Stomach (tissue), 9 donors: ENCODE results near the gene TIMM23. TPM values are rescaled to one million over a fixed set of nuclear protein-coding genes. Genes with fewer than 3 reads are reported as not detected.
"Not testable (repeated sequence)": the region's sequence is repeated elsewhere in the genome, so short reads cannot be mapped to it uniquely, and the experiment has no call there.

Experiments
- DNase-seq, 2 donors: peaks; one replicate each; pipeline versions ENCODE4 v3.0.0 to v3.0.0-alpha.2; 2013 to 2019
- H3K27ac ChIP-seq, 5 donors: fragments of 200-600 bp in 4 of 5; sonication (generic) in 4 of 5; one replicate each; pipeline ENCODE4 v1.5.1; 2013 to 2019; ENCODE audit warnings: mild to moderate bottlenecking in 1 of 5, moderate library complexity in 1 of 5
- H3K27me3 ChIP-seq, 3 donors: fragments of 200-600 bp; sonication (generic); one replicate each; pipeline ENCODE4 v1.5.1; 2017 to 2019; ENCODE audit warnings: mixed run types in 1 of 3
- H3K36me3 ChIP-seq, 4 donors: fragments of 200-600 bp; sonication (generic); 1 replicate in 3 of 4; 2 replicates in 1 of 4; pipeline ENCODE4 v1.5.1; 2016 to 2019
- H3K4me1 ChIP-seq, 4 donors: fragments of 200-600 bp; sonication (generic); one replicate each; pipeline ENCODE4 v1.5.1; 2016 to 2019
- H3K4me3 ChIP-seq, 4 donors: fragments of 200-600 bp; sonication (generic) in 3 of 4; one replicate each; pipeline ENCODE4 v1.5.1; 2016 to 2019; ENCODE audit warnings: mild to moderate bottlenecking in 1 of 4
- H3K9me3 ChIP-seq, 4 donors: fragments of 200-600 bp; sonication (generic); one replicate each; pipeline ENCODE4 v1.5.1; 2016 to 2019
- CTCF ChIP-seq, 7 experiments: fragments of 450-650 bp in 4 of 7; fragments of 200-600 bp in 3 of 7; sonication (generic) in 3 of 7; IDR thresholded peaks; one replicate each; pipeline ENCODE4 v1.5.1; 2016 to 2019; ENCODE audit warnings: antibody characterized with exemption in 7 of 7, control low read depth in 2 of 7, mild to moderate bottlenecking in 1 of 7
- EP300 ChIP-seq: sonication (generic); formaldehyde crosslinking; IDR thresholded peaks from one replicate; pipeline ENCODE4 v1.6.1; 2017; ENCODE audit warnings: antibody characterized with exemption
- POLR2A ChIP-seq, 4 donors: fragments of 450-650 bp; IDR thresholded peaks; one replicate each; pipeline ENCODE4 v1.6.1; 2016; ENCODE audit warnings: antibody characterized with exemption in 4 of 4, control low read depth in 2 of 4, mild to moderate bottlenecking in 1 of 4, moderate library complexity in 1 of 4
- POLR2AphosphoS5 ChIP-seq, 3 donors: sonication (generic); formaldehyde crosslinking; IDR thresholded peaks; one replicate each; pipeline ENCODE4 v1.6.1; 2016; ENCODE audit warnings: antibody characterized with exemption in 3 of 3
- WGBS, 5 donors: extraction: QIAGEN DNeasy Blood & Tissue Kit in 3 of 5; methylation state at CpG; one replicate each; pipeline versions ENCODE4 v1.1.5 to v1.1.7; 2013 to 2018; 5-methylcytosine and 5-hydroxymethylcytosine counted together
- intact Hi-C: fragments of 100-400 bp; cut with DNase I; formaldehyde crosslinking; loops from one replicate; pipeline ENCODE4 v1.15.1; 2023; ENCODE audit warnings: low total_unique reads
- polyA plus RNA-seq, 3 donors: library from polyadenylated mRNA; stranded (reverse); fragments of 200-250 nt; gene quantifications; one replicate each; pipeline ENCODE4 v1.2.3, GENCODE V29; 2013
- total RNA-seq, 5 donors: library from RNA; depleted of rRNA; stranded (reverse); fragments of >200 nt; gene quantifications; one replicate each; pipeline versions ENCODE4 v1.1.0 to v1.2.3, GENCODE V29; 2014 to 2016
- donor health status: healthy with polysubstance abuse.
- donor health status: Bipolar disorder and iron deficiency.
- donor health status: healthy.

TIMM23 gene
- total and polyA plus RNA-seq, 8 donors, result 20.5 to 111 (median 56.8) TPM

- H3K36me3 ChIP-seq, result peaks cover 19 to 82% (median 77%) of the 10 kb centered on the region in 4 donors
- no peaks in the 10 kb centered on the region for H3K27me3 ChIP-seq
- no peak overlapping the region for H3K4me3 ChIP-seq
- no peak for DNase-seq
- TF ChIP-seq POLR2AphosphoS5 (IDR thresholded peaks at IDR 0.05) (no peak), CTCF (IDR thresholded peaks at IDR 0.05) (no peak), EP300 (no peak), POLR2A (IDR thresholded peaks at IDR 0.05) (no peak)
- H3K9me3 ChIP-seq, result no peaks in the 10 kb centered on the region
- intact Hi-C loops, result no loop called here
- H3K27ac ChIP-seq, result no peak overlapping the region
- 91 to 100% (median 97%) methylated on average over 1 of the region's 1 CpG for WGBS, 5 donors
- H3K4me1 ChIP-seq, result peaks cover 0 to 14% (median 4%) of the 10 kb centered on the region in 4 donors
These were observed 28.2 kb downstream of the TIMM23 start for GRCh38 chr10:46000538-46000937.

- DNase-seq, result peak in 1 of 2 donors; percentile 18
- intact Hi-C loops, result no loop called here
- no peaks in the 10 kb centered on the region for H3K9me3 ChIP-seq
- peaks cover 0 to 14% (median 4%) of the 10 kb centered on the region in 4 donors for H3K4me1 ChIP-seq
- H3K4me3 ChIP-seq, result no peak overlapping the region
- no peak overlapping the region for H3K27ac ChIP-seq
- peaks cover 24 to 88% (median 84%) of the 10 kb centered on the region in 4 donors for H3K36me3 ChIP-seq
- 62 to 68% (median 68%) methylated on average over 5 of the region's 5 CpGs for WGBS, 5 donors
- TF ChIP-seq POLR2A (IDR thresholded peaks at IDR 0.05) (no peak), EP300 (no peak), CTCF (IDR thresholded peaks at IDR 0.05) (no peak), POLR2AphosphoS5 (IDR thresholded peaks at IDR 0.05) (no peak)
- H3K27me3 ChIP-seq, result no peaks in the 10 kb centered on the region
These were observed 29.0 kb downstream of the TIMM23 start for GRCh38 chr10:46001187-46001756.

- H3K9me3 ChIP-seq, H3K27ac ChIP-seq, H3K4me3 ChIP-seq, intact Hi-C loops, DNase-seq, H3K27me3 ChIP-seq: not testable (repeated sequence)
- H3K4me1 ChIP-seq, result peaks cover 0 to 23% (median 7%) of the 10 kb centered on the region in 4 donors
- 75 to 84% (median 81%) methylated on average over 7 of the region's 7 CpGs for WGBS, 5 donors
- H3K36me3 ChIP-seq, result peaks cover 32 to 97% (median 93%) of the 10 kb centered on the region in 4 donors
These were observed 29.9 kb downstream of the TIMM23 start for GRCh38 chr10:46002189-46002687.

- no peak overlapping the region for H3K4me3 ChIP-seq
- 86 to 93% (median 92%) methylated on average over 9 of the region's 9 CpGs for WGBS, 5 donors
- DNase-seq, result no peak
- intact Hi-C loops, result no loop called here
- no peaks in the 10 kb centered on the region for H3K9me3 ChIP-seq
- H3K4me1 ChIP-seq, result peaks cover 0 to 16% (median 4%) of the 10 kb centered on the region in 4 donors
- H3K27ac ChIP-seq, result peak overlapping the region in 1 of 5 donors; percentile 19
- no peak for TF ChIP-seq EP300
- TF ChIP-seq POLR2AphosphoS5 (IDR thresholded peaks at IDR 0.05), result no peak
- TF ChIP-seq POLR2A (IDR thresholded peaks at IDR 0.05), result no peak
- no peak for TF ChIP-seq CTCF (IDR thresholded peaks at IDR 0.05)
- H3K27me3 ChIP-seq, result no peaks in the 10 kb centered on the region
- peaks cover 38 to 100% (median 97%) of the 10 kb centered on the region in 4 donors for H3K36me3 ChIP-seq
These were observed 30.8 kb downstream of the TIMM23 start for GRCh38 chr10:46002916-46003693.
